Fibroblast of pulmonary artery (primary cell): ENCODE measurements around the gene NIN.

Source experiments
- DNase-seq: peaks from one replicate; pipeline ENCODE4 v3.0.0-alpha.2; 2010; ENCODE audit warnings: low read depth
- H3K4me3 ChIP-seq: replicated peaks from 2 replicates; pipeline ENCODE4 v1.5.1; 2011; ENCODE audit warnings: low read depth, mild to moderate bottlenecking, control low read depth, low read length, moderate library complexity
- TF ChIP-seq, protein P1 (sequence below): IDR thresholded peaks from 2 replicates; pipeline ENCODE4 v1.5.1; 2011; ENCODE audit warnings: mild to moderate bottlenecking, control low read depth, low read length, inconsistent platforms; ENCODE audit errors: missing control alignments

Gene NIN

DNA sequence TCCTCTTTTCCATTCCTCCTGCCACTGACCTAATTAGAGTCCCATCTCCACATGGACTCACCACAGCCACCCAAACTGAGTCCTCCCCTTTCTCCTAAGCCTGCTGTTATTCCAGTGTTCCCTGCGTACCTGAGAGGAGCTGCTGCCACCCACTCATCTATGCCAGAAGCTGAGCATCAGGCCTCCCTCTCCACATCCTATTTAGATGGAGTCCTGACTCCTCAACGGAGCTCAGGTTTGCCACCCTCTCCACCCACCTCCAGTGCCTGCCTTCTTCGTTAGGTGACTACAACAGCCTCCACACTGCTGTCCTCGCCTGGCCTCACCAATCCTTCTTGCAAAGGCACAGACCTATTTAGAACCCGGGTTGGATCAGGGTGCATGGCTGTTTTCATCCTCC, 25.7 kb upstream of the NIN start:
- TF ChIP-seq, protein P1, sequence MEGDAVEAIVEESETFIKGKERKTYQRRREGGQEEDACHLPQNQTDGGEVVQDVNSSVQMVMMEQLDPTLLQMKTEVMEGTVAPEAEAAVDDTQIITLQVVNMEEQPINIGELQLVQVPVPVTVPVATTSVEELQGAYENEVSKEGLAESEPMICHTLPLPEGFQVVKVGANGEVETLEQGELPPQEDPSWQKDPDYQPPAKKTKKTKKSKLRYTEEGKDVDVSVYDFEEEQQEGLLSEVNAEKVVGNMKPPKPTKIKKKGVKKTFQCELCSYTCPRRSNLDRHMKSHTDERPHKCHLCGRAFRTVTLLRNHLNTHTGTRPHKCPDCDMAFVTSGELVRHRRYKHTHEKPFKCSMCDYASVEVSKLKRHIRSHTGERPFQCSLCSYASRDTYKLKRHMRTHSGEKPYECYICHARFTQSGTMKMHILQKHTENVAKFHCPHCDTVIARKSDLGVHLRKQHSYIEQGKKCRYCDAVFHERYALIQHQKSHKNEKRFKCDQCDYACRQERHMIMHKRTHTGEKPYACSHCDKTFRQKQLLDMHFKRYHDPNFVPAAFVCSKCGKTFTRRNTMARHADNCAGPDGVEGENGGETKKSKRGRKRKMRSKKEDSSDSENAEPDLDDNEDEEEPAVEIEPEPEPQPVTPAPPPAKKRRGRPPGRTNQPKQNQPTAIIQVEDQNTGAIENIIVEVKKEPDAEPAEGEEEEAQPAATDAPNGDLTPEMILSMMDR: no peak
- no peak overlapping the region for H3K4me3 ChIP-seq
- no peak for DNase-seq

DNA sequence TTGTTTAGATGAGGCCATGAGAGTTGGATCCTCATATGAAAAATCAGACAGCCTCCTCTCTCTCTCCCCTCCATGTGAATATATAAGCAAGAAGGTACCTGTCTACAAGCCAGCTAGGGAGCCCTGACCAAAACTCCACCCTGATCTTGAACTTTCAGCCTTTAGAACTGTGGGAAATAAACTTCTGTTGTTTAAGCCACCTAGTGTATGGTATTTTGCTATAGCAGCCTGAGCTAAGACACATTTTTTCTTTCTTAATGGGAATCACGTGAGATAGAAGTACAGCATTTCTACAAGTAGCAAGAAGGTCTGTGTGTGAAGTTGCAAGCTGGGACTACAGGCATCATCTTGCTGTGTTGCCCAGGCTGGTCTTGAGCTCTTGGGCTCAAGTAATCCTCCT, 24.6 kb upstream of the NIN start:
- TF ChIP-seq, protein P1: peak; percentile 10
- no peak overlapping the region for H3K4me3 ChIP-seq
- peak; percentile 29 for DNase-seq

DNA sequence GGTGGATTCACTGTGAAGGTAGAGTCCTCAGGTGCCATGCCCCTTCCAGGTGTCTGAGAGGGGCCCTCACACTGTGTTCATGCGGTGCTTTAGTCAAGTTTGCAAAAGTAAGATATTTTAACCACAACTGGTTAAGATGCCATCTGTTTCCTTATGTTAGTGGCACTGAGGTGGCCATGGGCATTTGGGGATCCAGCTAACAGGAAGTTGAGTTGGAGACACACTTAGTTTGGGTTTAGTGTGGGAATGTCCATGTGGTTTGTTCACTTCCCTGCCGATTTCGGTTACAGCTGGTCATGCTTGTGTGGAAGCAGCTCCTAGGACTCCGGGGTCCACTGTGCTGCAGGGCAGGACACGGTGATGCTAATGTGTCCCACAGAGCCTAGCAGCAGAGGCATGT, 23.6 kb upstream of the NIN start:
- TF ChIP-seq, protein P1: no peak
- H3K4me3 ChIP-seq: no peak overlapping the region
- no peak for DNase-seq

DNA sequence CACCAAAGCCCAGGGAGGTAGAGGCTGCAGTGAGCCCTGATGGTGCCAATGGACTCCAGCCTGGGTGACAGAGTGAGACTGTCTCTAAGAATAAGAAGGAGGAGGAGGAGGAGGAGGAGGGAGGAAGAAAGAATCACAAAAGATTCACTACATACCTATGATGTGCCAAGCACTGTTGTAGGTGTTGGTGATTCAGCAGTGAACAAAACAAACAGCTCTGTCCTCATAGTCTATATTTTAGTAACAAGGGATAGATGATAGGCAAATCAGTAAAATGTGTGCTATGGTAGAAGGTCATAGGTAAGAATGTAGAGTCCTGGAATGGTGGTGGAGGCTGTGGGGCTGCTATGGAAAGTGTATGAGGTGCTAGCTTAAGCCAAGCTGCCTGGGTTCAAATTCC, 22.9 kb upstream of the NIN start:
- DNase-seq: no peak
- TF ChIP-seq, protein P1: no peak
- H3K4me3 ChIP-seq: no peak overlapping the region

DNA sequence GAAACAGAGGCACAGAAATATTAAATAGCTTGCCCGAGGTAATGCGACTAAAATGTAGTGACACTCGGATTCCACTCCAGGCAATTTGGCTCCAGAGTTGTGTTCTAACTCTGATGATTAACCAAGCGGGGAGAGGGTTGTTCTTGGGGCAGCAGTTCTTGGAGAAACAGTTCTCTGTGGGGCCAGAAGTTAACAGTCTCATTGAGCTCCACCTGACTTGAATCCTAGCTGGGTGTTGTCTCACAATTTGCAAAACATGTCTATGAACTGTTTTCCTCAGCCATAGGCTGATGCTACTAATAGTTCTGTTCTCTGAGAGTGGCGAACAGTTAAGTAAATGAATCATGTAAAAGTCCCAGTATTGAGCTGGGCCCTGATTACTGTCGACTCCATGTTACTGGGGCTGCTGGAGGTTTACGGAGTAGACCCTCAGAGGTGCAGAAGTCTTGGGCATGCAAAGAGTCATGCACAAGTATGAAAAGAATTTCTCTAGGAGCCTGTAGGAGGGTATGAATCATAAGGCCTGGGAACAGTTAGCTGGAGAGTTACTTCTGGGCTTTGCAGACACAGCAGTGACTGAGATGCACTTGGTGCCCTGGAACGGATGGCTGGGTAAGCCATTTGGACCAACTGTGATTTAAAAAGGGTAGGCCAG, 15.4 kb upstream of the NIN start:
- DNase-seq: peak; percentile 72
- no peak overlapping the region for H3K4me3 ChIP-seq
- TF ChIP-seq, protein P1: no peak

DNA sequence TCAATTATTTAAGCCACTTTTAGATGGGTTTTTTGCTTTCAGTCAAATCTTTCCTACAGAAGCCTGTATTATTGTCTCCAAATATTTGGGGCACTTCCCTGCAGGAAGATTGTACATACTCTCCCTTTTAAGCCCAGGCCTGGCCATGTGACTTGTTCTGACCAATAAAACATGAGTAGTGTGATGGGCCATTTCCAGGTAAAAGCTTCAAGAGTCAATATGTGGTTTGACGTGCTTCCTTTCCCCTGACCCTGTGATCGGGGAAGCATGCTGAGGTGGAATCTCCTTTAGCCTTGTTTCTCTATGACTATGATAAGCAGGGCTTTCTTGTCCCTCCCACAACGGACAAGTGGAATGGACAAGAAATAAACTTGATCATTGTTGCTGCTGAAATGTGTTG, 14.2 kb upstream of the NIN start:
- TF ChIP-seq, protein P1: no peak
- DNase-seq: no peak
- H3K4me3 ChIP-seq: no peak overlapping the region

DNA sequence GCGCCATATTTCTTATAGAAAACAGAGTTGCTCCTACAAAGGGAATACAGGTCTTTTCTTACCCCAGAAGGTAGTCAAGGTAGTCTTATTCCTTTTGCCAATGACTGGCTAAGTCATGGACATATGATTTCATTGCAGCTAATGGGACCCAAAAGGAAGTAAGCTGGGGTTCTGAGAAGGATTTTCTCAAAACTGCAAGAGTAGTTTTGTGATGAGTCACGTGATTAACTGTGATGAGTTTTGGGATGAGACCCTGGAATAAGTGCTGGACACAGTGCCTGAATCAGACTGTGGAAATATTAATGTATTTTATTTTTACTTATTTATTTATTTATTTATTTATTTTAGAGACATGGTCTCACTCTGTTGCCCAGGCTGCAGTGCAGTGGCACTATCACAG, 13.4 kb upstream of the NIN start:
- DNase-seq: no peak
- no peak overlapping the region for H3K4me3 ChIP-seq
- TF ChIP-seq, protein P1: no peak
